ENCODE measurements around the gene MEGF6. TPM values are rescaled to one million over a fixed set of nuclear protein-coding genes. Genes with fewer than 3 reads are reported as not detected.
A peak's percentile ranks its signal among the peaks of the same experiment; 100 is the strongest.
"Not testable (repeated sequence)": the region's sequence is repeated elsewhere in the genome, so short reads cannot be mapped to it uniquely, and the experiment has no call there.

Gene MEGF6
- total RNA-seq, 6 experiments from 2014 or later: 20.3 to 39.2 (median 23.0) TPM

- H3K9me3 Mint-ChIP-seq: no peaks in the 10 kb centered on the region
- peaks cover 2% of the 10 kb centered on the region; the same call in 1 of the 2 replicates for H3K27me3 Mint-ChIP-seq (ENCODE audit: insufficient read depth)
- peaks cover 30% of the 10 kb centered on the region for H3K4me1 Mint-ChIP-seq (ENCODE audit: low read depth)
- TF ChIP-seq CTCF (IDR thresholded peaks at IDR 0.05): no peak
- peak within 1 kb of the TSS; percentile 82 for H3K27ac Mint-ChIP-seq
- peak within 1 kb of the TSS; percentile 91 for H3K4me3 Mint-ChIP-seq
- peaks cover 4% of the 10 kb centered on the region; the same call in 1 of the 2 replicates for H3K36me3 Mint-ChIP-seq (ENCODE audit: low read depth)
- peak; percentile 94 for DNase-seq
Measured at GRCh38 chr1:3624200-3625136, 13.2 kb upstream of the MEGF6 start, which contains the start of gene TPRG1L. TSS of gene TPRG1L (plus strand) at chr1:3625015. CDS start at chr1:3625073, 58 bp downstream.

- H3K4me1 Mint-ChIP-seq (ENCODE audit: low read depth): peaks cover 38% of the 10 kb centered on the region
- H3K9me3 Mint-ChIP-seq: no peaks in the 10 kb centered on the region
- H3K27me3 Mint-ChIP-seq (ENCODE audit: insufficient read depth): peaks cover 2% of the 10 kb centered on the region; the same call in 1 of the 2 replicates
- peak overlapping the region; percentile 91 for H3K4me3 Mint-ChIP-seq
- peak overlapping the region; percentile 82 for H3K27ac Mint-ChIP-seq
- peaks cover 4% of the 10 kb centered on the region; the same call in 1 of the 2 replicates for H3K36me3 Mint-ChIP-seq (ENCODE audit: low read depth)
- DNase-seq: no peak
- no peak for TF ChIP-seq CTCF (IDR thresholded peaks at IDR 0.05)
Measured at GRCh38 chr1:3623441-3624199, 12.3 kb upstream of the MEGF6 start.

- H3K4me3 Mint-ChIP-seq; DNase-seq; H3K36me3 Mint-ChIP-seq (ENCODE audit: low read depth); H3K27ac Mint-ChIP-seq; H3K27me3 Mint-ChIP-seq (ENCODE audit: insufficient read depth); H3K9me3 Mint-ChIP-seq: not testable (repeated sequence)
- peaks cover 38% of the 10 kb centered on the region for H3K4me1 Mint-ChIP-seq (ENCODE audit: low read depth)
Measured at GRCh38 chr1:3622102-3622501, 10.8 kb upstream of the MEGF6 start.

- peak; percentile 32 for DNase-seq
- peak; percentile 80 for TF ChIP-seq CTCF (IDR thresholded peaks at IDR 0.05)
- not testable (repeated sequence) for H3K27ac Mint-ChIP-seq; H3K9me3 Mint-ChIP-seq; H3K4me3 Mint-ChIP-seq; H3K27me3 Mint-ChIP-seq (ENCODE audit: insufficient read depth); H3K36me3 Mint-ChIP-seq (ENCODE audit: low read depth)
- H3K4me1 Mint-ChIP-seq (ENCODE audit: low read depth): peaks cover 37% of the 10 kb centered on the region
Measured at GRCh38 chr1:3621151-3621671, 9.9 kb upstream of the MEGF6 start.

GRCh38 chr1:3620708-3621107, 9.4 kb upstream of the MEGF6 start:
- DNase-seq: no peak
- H3K36me3 Mint-ChIP-seq (ENCODE audit: low read depth): no peaks in the 10 kb centered on the region
- H3K27me3 Mint-ChIP-seq (ENCODE audit: insufficient read depth): peaks cover 5% of the 10 kb centered on the region; the same call in 1 of the 2 replicates
- peaks cover 32% of the 10 kb centered on the region for H3K4me1 Mint-ChIP-seq (ENCODE audit: low read depth)
- no peak overlapping the region for H3K4me3 Mint-ChIP-seq
- TF ChIP-seq CTCF (IDR thresholded peaks at IDR 0.05): no peak
- H3K9me3 Mint-ChIP-seq: no peaks in the 10 kb centered on the region
- H3K27ac Mint-ChIP-seq: no peak overlapping the region

Data from HFFc6 (cell line).